HT1080 (cell line): ENCODE measurements around the gene LZTS3. TPM values are rescaled to one million over a fixed set of nuclear protein-coding genes. Genes with fewer than 3 reads are reported as not detected.
"Not testable (repeated sequence)": the region's sequence is repeated elsewhere in the genome, so short reads cannot be mapped to it uniquely, and the experiment has no call there.

ENCODE experiments used
- DNase-seq: peaks from one replicate; pipeline ENCODE4 v3.0.0-alpha.2; 2015; ENCODE audit warnings: low read depth
- polyA plus RNA-seq, 2 experiments: library from polyadenylated mRNA; depleted of rRNA; stranded (reverse); fragments of >200 nt; gene quantifications; 2 replicates each; pipeline ENCODE4 v1.2.3, GENCODE V29; 2015
- total RNA-seq: library from RNA; depleted of rRNA; stranded (reverse); fragments of >200 nt; shearing (Covaris generic); gene quantifications from 2 replicates; pipeline ENCODE4 v1.2.3, GENCODE V29; 2014; rRNA removed

LZTS3 gene
- 4.5 TPM in 2 replicates for total RNA-seq
- polyA plus RNA-seq (2015; cell fraction: cytosol; rRNA removed): 4.6 and 4.8 TPM in 2 replicates
- polyA plus RNA-seq (2015; cell fraction: nucleus; rRNA removed): 6.1 and 8.0 TPM in 2 replicates

DNA sequence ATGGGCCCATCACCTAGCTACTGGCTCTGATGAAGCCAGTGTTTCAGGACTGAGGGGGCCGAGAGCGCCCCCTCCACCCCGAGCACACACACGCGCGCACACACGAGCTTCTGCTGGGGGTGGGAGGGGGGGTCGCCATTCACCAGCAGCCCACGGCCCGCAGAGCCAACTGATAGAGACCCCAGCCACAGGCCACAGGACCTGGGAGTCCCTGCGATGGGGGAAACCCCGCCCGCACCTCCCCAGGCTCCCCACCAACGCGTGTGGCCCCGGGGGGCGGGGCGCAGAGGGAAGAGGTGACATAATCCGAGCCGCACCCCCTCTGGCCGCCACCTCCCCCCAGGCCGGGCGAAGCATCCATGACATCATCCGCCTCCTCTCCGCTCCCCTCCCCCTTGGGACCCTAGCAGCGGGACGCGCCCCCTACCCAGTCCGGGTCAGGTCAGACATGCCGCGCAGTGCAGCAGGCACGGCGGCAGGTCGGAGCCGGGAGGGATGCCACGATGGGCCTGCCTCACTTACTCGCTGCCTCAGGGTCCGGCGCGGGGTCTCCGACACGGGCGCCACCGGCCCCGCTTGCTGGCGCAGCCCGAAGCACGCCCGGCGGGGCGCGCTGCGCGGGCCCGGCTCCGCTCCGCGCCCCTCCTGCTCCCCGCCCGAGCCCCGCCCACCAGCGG is at the start of gene LZTS3:
TSS of gene LZTS3 (minus strand) at position 617 of the 677 bp plus-strand sequence. CDS start 6,386 bp downstream, outside the sequence.
- DNase-seq: peak; percentile 54

DNA sequence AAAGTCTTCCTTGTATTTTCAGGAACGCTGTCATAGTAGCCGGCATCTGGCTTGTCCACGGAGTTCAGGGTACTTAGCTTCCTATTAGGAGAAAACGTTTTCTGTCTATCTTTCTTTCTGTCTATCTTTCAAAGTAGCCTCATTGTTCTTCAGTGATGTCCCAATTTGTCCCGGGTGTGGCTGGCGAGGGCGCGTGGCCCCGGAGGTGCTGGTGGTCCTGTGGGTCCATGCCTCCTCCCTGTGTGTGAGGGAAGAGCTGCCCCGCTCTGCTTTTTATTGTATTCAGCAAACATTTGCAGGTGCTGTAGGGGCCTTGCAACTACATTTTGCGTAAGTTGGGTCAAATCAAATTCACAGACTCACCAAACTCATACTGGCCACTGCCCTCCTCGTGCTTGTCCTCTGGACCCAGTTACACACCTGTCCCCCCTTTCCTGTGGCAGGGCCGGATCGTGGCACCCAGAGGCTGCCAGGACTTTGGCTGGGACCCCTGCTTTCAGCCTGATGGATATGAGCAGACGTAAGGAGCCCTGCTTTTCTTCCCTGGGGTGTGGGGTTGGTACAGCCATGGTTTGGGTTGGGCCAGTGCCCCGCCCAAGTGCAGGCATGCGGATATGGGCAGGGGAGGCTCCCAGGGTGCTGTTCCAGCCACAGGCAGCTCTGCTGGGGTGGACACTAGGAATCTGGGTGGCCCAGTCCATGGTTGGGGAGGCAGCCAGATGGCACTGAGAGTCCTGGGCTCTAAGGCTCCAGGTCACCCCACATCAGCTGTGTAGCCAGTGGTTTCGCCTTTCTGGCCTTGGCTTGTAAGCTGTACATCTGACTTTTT is 48.3 kb upstream of the LZTS3 start:
- no peak for DNase-seq

DNA sequence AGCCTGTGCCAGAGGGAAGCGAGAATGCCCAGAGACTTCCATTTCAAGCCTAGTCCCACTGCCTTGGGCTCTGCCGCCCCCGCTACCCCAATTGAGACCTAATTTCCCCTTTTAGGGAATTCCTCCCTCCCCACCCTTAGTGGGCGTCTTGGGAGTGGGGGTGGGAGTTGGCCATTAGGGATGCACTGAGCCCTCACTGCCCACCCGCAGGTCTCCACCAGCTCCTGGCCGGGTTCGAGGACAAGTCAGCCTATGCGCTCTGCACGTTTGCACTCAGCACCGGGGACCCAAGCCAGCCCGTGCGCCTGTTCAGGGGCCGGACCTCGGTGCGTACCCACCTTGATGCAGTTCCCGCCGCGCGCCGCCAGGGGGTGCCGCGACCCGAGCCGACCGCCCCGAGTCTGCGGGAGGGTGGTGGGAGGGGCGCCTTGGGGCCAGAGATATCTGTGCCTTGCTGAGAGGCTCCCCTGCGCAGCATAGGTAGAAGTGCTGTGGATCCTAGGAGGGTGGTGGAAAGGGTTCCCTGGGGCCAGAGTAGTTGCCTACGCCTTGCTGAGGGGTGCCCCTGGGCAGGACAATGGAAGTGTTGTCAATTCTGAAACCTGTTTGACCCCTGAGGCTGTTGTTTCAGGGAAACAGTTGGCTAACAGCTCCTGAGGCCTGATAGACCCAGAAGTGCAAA is 45.1 kb upstream of the LZTS3 start:
- peak; percentile 26 for DNase-seq

DNA sequence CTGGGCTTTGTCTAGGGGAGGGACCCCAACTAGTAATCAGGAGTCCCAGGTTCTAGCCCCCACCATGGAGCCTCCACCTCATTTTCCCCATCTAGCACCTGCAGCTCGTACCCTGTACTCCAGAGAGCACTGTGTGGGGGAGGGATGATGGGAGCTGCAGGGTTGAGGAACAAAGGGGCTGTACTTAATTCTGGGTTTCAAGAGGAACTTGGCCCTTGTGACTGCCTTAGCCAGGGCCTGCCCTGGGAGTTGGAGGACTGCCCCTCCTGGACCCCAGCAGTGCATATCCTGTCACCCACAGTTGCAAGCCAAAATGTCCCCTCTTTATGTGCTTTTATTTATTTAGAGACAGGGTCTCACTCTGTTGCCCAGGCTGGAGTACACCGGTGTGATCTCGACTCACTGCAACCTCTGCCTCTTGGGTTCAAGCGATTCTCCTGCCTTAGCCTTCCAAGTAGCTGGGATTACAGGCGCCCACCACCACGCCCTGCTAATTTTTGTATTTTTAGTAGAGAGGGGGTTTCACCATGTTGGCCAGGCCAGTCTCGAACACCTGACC is 42.1 kb upstream of the LZTS3 start:
- DNase-seq: not testable (repeated sequence)

DNA sequence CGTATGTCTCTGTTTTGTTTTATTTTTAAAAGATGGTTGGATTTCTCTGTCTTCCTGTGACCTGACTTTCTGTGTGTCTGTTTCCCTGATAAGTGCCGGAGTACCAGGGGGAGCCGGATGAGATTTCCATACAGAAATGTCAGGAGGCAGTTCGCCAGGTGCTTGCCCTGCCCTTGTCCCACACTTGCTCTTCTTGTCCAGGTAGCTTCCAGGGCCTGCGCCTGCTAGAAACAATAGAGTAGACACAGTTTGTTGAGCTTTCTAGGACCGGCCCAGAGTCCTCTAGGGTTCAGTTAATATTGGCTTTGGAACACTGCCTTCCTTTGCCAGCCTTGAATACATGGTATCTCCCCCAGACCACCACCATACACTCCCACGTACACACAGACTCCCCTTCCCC is 39.9 kb upstream of the LZTS3 start:
- DNase-seq: no peak

DNA sequence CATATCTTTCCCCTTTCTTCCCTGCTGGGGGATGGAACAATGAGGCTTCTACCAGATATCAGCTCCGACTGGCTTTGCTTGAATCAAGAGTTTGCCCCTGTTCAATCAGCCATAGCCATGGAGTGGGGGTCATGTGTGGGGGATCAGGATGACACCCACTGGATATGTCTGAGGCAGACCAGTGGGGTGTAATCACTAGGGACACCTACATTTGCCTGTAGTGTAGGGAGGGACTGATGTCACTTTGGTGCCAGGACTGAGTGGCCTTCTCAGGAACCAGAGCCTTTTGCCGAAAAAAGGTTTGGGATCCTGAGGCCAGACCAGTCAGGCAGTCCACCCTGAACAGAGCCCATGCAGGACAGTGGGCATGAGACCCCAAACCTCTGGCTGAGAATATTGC is 37.0 kb upstream of the LZTS3 start:
- no peak for DNase-seq

DNA sequence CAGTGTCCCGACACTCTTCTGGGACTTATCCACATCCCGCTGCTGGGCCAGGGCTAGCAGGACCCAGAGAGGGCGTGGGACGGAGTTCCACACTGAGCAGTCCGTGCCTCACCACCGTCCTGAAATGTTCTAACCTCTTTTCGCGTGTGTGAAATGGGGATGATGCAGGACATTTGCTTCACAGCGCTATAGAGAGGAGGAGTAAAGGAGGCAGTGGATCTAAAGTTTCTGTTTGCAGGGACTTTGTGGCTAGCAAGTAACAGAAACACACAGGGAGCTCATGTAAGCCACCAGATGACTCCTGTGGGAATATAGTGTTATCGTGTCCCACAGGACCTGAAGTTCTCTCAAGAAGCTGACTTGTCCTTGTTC is 36.6 kb upstream of the LZTS3 start:
- DNase-seq: no peak

DNA sequence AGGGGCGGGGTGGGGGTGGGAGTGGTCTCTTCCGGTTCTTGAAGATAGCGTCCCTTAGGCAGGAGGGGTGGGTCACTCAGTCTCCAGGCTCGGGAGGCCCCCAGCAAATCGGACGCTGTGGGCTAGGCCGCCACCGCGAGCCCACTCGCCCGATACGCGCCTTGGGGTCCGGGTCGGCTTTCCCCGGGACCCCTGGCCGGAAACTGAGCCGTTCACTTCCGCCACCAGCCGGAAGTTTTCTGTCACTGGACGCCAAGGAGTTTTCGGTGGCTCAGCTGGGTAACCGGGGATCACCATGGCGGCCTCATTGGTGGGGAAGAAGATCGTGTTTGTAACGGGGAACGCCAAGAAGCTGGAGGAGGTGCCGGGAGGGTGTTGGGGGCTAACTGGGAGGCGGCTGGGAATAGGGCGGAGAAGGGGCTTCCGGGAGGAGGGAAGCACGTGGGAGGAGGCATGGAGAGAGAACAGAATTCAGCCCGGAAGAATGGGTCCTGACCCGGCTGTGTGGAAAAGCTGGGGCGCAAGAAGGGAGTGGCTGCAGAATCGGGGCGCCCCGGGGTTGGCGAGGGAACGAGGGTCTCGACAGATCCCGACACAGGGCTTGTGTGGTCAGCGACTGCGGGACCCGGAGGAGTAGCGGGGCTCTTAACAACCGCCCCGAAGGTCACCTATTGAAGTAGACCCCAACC is 36.1 kb upstream of the LZTS3 start, which contains the start of gene ITPA:
TSS of gene ITPA (plus strand) at position 242 of the 689 bp plus-strand sequence. CDS start at position 296, 54 bp downstream.
- peak; percentile 44 for DNase-seq

DNA sequence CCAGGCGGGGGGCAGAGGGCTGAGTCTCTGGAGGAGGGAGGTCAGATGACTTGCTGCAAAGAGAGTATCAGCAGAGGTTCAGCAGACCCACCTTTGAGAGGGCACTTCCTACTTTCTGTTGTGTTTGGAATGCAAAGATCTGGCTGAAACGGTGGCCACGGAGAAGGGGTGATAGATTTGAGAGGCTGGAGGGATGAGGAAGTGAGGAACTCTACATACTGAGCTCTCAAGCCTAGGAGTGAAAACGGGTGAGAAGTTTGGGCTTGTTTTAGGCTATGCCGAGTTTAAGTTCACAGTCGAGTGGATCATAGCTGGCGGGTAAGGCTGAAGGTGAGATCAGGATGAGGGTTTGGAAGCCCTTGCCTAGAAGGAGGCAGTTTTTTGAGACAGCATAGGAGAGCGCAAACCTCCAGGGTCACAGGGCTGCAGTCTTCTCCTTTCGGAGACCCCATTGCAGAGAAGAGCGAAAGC is 35.5 kb upstream of the LZTS3 start:
- DNase-seq: no peak

DNA sequence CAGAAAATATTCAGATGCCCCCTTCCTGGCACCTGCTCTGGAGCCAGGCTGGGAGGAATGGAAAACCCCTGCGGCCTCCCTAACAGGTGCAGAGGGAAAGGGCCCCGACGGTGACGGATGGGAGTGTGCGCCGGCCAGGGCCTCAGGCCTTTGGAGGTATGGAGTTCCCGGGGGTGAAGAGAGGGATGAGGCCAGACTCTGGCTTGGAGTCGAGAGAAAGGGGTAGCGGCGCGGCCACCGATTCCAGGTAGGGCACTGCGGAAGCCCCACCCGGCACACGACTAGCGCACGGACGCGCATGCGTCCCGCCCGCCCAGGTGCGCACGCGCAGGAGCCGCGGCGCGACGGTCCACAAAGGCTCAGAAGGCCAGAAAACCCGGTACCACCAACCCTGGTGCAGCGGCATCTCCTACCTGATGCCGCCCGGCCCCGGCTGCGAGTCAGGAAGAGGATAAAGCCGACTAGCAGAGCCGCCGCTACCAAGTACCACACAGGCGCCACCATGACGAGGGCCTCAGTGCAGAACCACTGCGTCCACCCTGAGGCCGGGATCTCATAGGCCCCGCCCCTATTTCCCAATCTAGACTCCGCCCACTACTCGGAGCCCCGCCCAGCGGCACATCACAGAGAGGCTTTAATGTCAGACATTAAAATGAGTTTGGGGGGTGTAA is 30.9 kb upstream of the LZTS3 start, which contains the start of gene DDRGK1:
TSS of gene DDRGK1 (minus strand) at position 559 of the 671 bp plus-strand sequence. CDS start at position 504, 55 bp downstream.
- DNase-seq: peak; percentile 77

DNA sequence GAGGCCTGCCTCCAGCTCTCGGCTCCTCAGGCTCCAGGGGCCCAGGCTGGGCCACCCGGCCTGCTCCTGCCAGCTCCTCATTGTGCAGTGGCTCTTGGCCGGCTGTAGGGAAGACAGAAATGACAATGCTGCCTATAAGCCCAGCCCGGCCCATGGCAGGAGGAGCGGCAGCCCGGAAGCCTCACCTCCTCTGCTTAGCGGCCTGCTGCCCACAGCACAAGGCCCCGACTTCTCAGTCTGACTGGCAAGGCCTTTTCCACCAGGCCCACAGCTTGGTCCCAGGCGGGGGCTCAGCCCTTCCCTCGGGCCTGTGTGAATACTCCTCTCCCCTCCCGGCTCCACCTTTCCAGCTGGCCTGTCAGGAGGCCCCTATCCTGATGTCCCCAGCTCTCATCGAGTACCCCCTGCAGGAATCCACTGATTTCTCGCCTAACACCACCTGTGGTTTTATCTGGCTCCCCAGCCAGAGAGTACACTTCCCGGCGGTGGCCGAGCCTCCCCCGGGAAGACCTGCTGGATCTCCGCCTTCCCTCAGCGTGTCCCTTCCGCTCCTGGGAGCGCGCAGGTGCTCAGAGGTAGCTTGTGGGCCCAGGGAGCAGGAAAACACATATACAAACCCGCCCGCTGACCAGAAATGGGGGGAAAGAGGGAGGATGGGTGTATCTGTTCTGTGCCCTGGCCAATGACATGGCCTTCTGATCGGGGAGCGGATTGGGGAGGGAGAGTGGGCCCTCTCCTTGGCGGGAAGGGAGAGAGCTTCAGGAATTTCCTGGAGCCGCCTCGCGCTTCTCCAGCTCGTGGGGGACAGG is 30.2 kb upstream of the LZTS3 start:
- DNase-seq: peak; percentile 16

DNA sequence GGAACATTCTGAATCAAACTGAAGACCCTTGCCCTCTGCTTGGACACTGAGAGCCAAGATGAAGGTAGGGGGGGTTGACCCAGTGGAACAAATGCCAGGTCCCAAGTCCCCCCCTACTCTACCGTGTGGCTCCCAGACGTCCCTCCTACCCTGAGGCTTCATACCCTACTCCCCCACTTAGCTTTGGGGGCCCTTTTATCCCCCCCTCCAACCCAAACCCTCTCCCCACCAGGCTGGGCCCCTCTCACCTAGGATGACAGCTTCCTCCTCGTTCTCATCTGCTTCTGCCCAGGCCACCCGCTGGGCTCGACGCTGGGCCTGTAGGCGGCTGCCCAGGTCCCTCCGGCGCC is 29.6 kb upstream of the LZTS3 start:
- no peak for DNase-seq

DNA sequence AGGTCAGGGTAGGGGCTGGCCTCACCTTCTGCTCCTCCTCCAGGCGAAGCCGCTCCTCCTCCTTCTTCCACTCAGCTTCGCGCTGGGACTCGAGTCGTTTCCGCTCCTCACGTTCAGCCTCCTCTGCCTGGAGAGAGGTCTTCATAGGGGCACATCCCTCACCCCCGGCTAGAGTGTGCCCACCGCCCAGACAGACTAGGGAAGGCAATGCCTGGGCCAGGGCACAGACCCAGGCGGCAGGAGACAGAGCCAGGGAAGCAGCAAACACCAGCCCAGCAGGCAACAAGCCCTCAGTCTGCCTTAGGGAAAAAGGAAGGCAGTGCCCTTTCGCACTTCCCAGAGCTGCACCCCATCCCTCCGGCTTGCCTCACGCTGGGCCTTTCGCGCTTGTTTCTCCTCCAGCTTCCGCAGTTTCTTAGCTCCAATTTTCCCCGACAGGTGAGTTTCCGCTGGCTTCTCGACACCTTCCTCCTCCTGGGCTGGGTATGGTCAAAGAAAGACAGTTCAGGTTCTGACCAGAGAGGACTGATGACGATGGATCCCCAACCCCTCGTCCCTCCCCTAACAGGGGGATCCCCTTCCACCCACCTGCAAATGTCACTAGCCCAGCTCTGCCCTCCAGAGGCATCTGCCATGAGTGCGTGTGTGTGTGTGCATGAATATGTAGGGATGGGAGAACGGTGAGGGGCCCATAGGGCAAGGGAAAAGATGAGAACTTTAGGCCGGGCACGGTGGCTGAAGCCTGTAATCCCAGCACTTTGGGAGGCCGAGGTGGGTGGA is 26.8 kb upstream of the LZTS3 start:
- no peak for DNase-seq

DNA sequence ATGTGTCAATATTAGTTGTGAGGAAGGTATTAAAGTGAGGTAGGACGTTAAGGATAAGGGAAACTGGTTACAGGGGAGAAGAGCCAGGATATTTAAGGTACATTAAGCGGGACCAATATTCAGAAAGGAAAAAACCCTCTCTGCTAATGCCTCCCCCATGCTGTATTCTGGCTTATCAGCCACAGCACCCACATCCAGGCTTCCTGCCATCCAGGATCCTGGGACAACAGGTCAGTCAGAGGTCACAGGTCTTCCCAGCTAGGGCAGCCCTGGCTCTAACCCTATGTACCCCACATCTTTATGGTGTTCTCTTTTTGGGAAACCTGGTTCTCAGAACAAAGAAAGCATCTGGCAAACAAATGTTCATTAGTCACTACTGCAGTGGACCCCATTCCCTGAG is 25.9 kb upstream of the LZTS3 start:
- no peak for DNase-seq

DNA sequence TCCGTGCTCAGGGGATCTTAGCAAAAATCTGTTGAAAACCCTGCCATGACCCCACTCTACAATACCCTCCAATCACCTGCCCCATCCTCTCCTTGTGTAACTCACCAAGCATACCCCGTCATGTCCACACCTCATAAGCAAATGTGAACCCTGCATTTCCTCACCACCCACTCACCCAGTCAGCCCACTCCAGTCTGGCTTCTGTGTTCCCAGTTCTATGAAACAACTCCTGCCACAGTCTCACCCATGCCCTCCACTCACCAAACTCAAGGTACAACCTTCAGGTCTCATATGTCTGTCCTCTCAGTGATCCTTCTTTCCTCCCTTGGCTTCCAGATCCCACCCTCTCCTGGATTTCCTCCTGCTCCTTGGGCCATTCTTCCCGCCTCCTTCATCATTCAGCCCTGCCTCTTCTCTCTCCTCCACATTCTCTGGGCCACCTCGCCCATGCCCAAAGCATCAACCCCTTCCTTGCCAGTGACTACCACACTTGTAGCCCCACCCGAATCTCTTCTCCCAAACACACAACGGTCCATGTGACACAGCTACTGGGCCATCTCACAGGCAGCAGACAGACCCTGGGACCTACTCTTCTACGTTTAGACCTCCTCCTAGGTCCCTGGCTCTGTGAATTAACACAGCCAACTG is 22.4 kb upstream of the LZTS3 start:
- no peak for DNase-seq

DNA sequence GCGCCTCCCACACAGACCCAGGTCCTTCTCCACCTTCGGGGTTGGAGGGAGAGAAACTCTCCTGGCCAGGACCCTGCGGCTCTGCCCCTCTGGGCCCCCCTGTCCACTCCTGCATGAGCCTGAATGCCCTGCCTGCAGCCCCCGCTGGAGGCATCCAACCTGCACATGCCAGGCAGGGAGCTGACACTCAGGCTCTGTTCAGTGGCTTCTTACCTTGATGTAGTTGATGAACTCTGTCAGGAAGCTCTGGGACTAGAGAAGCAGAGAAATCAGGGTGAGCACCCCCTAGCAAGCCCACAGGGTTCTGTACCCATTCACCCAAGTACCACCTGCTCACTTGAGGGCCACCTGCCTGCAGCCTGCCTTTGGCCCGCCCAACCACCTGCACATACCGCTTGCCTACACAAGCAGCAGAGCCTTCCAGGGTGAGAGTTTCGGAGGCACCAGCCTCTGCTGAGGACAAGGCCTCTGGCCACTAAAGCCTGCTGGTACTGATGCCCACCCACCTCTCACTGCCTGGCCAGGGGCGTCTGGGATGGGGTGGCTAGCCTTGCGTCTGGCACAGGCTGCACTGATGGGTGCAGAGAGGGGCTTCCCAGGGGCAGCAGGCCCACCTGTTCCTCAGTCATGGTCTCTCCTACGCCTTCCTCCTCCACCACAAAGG is 21.4 kb upstream of the LZTS3 start:
- no peak for DNase-seq
